Activated gamma-delta T cell treated with anti-CD3 and anti-CD28 coated beads, Interleukin-2, amount 50 U/mL, for 16 hours (primary cell): ENCODE measurements around the gene COX11.

Experiments
- DNase-seq: peaks from one replicate; pipeline ENCODE4 v3.0.0-alpha.2; 2020; ENCODE audit warnings: low read depth

COX11 gene

DNA sequence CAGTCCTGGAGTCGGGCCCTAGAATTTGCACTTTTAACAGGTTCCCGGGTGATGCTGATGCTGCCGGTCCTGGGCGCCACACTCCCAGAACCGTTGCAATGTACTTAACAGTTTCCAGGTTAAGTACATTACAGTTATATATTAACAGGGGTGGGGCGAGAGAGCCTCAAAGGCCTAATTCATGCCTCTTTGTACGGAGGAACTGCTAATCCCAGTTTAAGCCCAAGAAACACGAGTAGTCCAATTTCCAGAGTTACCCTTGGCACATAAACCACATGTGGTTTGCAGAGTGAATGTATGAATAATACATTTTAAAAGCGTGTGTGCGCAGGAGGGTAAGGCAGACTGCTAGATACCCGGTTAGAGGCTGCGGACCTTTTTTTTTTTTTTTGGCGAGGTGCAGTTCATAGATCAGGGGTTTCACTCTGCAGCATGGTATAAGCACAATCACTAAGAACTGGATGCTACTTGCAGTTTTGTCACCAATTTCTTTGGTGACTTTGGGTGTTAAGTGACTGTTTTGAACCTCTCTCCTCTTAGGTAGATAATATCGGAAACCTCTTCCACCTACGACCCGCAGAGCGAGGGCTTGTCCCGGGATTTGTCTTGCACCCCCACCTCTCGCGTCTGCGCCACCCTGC, 713 bp downstream of the COX11 start:
- no peak for DNase-seq

DNA sequence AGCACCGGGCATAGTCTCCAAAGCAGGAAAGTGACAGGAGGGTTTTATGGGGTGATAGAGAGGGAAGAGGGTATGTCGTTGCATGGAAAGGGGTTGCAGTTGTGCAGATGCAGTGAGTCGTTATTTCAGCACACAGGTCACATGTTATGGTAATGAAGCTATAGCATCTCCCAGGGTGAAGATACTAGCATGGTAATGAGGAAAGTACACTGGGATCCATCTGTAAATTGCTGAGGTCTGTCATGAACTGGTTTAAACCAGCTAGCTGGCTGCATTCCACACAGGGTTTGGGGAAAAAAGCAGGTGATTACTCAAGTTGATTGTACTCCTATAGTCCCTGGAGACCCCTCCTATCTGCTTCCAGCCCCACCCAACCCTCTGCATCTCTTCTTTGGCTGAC, 11.7 kb downstream of the COX11 start:
- DNase-seq: no peak

DNA sequence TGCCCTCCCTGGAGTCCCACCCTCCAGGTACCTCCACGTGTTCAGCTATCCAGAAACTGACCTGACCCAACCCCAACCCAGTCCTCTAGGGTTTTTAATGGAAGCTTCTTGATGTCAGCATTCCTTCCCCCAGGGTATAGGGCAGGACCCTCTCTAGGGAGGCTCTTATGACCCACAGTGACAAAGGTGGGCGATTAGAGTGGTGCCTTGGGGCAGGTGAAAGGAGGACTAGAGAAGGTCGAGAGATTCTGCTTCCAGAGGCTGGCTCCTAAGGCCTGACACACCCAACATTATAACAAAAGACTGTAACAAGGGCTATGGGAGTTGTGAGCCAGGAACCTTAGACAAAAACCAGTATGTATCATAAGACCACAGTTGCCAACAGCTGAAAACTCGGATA, 17.2 kb downstream of the COX11 start:
- no peak for DNase-seq

DNA sequence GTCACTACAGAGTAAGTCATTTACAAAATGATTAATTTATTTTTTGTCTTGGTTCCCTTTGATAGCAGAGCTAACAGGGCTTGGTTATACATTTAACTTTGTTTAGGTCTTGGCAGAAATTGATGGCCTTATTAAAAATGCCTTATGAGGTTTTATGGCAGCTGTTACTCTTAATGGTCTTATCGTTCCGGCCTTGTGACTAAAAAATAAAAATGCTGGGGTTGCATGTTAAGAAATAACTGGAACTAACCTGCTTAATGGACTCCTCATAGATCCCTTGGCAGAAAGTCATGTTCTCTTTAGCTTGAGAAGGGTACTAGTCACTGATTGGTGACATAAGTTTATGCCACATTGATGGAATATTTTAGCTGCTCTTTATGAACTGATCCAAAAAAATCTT, 18.3 kb downstream of the COX11 start:
- no peak for DNase-seq

DNA sequence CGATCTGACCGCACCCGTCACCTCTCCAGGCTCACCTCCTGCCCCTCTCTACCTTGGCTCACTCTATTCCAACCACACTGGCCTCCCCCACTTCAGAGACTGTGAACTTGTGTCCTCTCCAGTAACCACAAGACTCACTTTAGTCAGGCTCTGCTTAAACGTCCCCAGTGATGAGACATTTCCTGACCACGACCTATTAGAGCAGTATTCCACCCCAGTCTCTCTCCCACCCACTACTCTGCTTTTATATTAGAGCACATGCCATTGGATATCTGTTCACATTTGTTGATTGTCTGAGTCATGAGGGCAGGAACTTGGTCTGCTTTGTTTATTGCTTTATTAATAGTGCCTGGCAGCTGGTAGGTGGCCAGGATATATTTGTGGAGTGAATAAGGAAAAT, 20.1 kb downstream of the COX11 start:
- no peak for DNase-seq

DNA sequence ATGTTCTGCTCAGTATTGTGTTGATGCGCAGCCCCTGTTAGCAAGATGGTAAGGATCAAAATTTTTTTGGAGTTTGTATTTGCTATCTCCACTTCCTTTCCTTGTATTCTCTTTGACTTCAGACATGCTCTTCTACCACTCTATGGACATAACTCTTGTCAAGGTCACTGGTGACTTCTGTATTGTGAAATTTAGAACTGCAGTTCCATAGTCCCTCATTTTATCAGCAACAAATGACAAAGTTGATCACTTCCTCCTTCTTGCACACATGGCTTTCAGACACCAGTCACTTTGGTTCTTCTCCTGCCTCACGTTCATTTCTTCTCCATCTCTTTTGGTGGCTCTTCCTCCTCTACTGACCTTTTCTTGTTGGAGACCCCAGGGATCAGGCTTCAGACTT, 21.1 kb downstream of the COX11 start:
- DNase-seq: no peak

DNA sequence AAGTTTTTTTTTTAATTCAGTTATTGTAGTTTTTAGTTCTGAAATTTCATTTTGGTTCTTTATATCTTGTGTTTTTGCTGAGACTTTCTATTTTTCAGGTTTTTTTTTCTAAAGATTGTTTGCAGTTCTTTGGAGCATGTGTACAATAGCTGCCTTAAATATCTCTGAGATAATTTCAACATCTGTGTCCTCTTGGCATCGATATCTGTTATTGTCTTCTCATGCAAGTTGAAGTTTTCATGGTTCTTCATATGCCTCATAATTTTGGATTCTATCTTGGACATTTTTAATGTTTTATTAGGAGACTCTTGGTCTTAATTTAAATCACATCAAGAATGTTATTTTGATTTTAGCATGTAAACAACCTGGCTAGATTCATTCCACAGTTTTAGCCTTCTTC, 22.8 kb downstream of the COX11 start:
- DNase-seq: no peak

DNA sequence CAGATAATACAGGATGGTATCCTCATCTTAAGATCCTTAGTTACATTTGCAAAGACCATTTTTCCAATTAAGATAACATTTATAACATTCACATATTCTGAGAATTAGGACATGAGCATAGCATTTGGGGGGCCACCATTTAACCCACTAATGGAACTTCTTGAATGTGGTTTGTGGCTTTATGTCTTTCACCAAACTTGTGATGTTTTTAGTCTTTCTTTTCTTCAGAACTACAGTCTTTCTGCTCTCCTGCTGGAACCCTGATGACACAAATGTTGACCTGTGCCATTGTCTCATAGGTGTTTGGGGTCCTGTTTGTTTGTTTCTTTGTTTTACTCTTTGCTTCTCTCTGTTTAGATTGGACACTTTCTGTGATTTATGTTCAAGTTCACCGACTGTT, 23.2 kb downstream of the COX11 start:
- DNase-seq: no peak

DNA sequence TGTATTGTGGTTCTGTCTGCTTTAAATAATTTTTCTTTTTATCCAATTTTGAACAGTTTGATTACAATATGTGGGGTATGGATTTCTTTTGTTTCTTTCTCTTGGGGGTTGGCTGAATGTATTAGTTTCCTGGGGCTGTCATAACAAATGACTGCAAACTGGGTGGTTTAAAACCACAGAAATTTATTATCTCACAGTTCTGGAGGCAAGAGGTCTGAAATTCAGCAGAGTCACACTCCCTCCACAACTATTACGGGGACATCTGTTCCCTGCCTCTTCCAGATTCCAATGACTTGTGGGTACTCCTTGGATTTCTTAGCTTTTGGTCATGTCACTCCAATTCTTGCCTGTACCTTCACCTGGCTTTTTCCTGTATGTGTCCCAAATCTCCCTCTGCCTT, 23.7 kb downstream of the COX11 start:
- DNase-seq: no peak

DNA sequence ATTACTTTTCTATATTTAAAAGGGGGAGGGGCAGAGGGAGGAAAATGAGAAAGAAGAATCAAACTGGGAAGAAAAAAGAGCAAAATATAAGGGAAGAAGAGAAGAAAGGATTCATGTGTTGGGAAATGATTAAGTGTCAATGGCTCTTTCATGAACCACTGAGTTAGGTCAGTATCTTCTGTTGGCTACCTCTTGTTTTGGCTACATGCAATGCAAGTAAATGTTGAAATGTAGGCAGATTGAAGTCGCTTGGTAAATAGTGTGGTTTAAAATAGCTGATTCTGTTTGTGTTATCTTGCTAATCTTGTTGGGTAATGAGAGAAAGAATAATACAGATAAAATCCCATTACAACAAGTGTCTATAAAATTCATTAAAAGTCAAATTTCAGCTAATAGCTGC, 27.2 kb downstream of the COX11 start:
- DNase-seq: no peak

DNA sequence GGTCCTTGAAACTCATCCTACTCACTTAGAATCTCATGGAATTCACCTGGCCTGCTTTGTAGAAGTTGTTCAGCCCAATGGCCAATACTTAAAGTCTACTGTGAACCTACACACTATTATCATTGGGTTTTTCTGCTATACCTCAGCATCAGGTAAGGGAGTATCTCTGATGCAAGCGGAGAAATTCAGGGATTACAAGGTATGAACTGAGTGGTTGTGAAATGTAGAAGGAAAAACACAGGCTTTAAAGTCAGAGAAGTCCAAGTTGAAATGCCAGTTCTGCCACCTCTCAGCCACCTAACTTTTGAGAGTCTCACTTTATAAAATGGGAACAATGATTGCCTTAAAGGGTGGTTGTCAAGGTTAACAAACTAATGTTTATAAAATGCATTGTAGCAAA, 31.0 kb downstream of the COX11 start:
- no peak for DNase-seq

DNA sequence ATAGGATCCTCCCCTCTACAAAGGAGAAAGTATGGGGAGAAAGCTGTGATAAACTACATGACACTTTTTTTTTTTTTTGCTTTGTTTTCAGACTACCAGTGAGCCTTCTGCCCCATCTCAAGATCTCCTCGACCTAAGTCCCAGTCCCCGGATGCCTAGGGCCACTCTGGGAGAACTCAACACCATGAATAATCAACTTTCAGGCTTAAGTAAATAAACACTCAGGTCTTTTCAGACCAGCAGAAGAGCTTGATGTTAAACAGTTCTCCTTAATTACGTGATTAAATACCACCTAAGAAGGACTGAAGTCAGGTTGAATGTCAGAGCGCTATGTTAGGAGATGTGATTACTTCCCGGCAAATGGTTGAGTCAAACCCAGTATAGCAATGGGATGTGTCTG, 31.4 kb downstream of the COX11 start:
- DNase-seq: no peak

DNA sequence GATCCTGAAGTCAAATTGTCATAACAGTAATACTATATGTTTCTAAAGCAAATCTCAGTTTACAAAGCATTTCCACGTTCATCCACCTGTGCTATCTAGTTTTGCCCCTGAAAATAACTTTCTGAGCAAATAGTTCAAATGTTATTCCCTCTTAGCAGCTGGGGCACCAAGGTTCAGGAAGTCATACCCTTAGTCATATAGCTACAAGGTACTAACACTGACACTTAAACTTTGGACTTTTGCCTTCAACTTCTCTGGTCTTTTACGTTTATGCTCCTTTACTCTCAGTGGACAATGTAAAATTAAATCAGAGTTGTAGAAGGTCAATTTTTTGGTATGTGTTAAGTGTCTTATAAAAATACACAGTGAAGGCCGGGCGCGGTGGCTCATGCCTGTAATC, 33.0 kb downstream of the COX11 start:
- no peak for DNase-seq

DNA sequence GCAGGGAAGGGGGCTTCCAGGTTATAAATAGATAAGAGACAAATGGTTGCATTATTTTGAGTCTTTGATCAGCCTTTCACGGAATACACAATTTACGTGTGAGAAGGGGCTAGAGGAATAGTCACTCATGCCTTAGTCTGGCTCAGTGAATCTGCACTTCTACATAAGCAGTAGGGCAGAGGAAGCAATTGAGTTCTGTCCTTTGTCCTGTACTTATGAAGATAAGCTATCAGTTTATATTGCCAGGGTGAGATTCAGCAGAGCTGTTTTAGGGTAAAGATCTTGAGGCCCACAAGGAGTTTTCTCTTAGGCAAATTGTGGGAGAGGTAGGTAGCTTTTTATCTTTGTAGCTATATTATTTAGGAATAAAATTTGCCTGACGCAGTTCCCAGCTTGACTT, 34.5 kb downstream of the COX11 start:
- no peak for DNase-seq

DNA sequence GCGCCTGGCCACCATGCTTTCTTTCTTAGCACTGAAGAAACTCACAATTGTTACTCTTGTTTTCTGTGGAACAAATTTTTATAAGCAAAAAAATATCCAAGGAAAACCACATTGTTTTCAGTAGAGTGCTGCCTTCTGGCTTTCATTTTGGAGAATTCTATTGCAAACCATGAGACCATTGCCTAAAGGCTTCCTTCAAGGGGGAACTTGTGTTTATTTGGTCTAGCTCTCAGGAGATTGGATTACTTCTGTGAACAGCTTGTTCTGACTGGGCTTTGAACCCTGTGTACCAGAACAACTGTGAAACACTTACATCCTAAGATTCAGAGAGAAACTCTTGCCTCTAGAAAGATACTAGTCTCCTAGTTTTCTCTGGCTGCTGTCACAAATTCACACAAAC, 35.7 kb downstream of the COX11 start:
- no peak for DNase-seq

DNA sequence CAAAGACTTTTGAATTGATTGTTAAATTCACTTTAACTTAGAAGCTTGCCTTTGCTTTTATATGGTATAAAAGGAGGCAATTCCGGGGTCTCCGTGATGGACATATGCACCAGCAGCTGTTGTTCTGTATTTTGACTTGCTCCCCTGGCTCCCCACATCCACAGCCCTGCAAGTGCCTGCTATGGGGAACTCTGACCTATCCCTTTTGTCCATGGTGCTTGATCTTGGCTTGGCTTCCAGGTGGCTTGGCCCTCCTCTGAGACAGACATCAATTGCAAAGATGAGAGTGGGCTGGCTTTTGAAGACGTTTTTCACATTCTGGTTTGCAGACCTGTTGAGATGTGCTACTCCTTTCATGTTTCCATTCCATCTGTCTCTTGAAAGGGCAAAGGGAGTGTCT, 40.9 kb downstream of the COX11 start:
- no peak for DNase-seq

DNA sequence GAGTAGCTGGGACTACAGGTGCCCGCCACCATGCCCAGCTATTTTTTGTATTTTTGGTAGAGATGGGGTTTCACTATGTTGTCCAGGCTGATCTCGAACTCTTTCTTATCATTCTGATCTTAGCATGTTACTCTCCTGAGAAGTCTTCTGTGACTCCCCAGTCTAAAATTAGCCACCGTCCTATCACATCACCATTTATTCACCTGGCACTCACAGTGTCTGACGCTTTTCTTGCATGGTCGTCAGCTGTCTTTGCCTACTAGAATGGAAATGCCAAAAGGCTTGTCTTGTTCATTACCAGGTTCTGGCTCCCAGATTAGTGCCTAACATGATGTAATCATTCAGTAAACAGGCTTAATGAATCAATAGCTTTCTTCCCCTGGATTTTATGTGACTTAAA, 44.0 kb downstream of the COX11 start:
- DNase-seq: no peak

DNA sequence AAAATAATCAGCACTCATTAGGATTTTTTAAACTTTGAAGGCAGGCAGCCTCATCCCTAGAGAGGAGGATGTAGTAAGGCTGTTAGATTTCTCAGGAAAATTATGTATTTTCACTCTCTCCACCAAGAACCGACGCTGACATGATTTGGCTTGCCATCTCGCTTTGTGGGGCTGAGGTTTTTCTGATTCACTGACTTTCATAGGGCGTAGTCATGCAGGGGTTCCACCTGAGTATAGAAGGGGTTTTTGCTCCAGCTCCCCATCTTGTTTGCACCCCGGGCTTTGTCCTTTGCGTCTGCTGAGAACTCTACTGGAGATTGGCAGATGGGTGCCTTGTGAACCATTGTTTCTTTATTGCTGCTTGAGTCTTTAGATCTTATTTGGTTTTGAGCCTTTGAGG, 47.6 kb downstream of the COX11 start:
- no peak for DNase-seq

DNA sequence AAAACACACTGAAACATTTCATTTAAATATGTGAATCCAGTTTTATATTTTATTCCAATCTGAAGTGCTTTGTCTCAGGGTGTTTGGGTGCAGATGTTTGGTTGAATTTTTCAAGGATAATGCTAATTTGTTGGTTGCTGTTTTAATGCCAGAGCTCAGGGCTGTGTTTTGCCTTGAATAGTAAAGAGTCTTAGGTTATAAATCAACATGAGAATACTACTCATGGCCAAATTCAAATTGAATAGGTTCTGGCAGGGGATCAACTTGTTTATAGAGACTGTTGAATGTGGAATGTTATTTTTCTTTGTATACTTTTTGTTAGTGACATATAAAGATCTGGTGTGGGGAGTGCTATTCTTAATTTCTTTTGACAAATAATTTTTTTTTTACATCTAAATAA, 49.0 kb downstream of the COX11 start:
- DNase-seq: no peak

DNA sequence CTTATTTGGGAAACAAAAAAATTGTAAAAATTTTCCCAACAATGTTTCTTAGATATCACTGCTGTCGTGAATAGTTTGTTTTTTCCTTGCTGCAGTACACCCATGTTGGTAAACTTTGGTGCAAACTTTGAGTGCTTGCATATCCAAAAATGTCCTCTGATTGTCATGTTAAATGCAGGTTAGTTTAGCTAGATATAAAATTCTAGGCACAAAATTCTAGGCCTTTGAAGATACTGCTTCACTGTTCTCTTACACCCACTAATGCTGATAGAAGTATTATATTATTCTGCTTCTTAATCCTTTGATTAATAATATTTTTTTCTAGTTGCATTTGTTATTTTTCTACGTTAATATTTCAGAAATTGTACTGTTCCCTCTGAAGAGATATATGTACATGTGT, 51.7 kb downstream of the COX11 start:
- DNase-seq: no peak
